Body of pancreas (tissue), 4 donors: Measurements from ENCODE around the gene P2RX4.

Experiments used
- CTCF ChIP-seq, 7 experiments: fragments of 450-650 bp in 4 of 7; fragments of 200-600 bp in 3 of 7; sonication (generic) in 3 of 7; IDR thresholded peaks; one replicate each; pipeline ENCODE4 v1.5.1; 2016 to 2019; ENCODE audit warnings: antibody characterized with exemption in 7 of 7
- POLR2A ChIP-seq, 3 donors: fragments of 450-650 bp; IDR thresholded peaks; one replicate each; pipeline ENCODE4 v1.6.1; 2016; ENCODE audit warnings: antibody characterized with exemption in 3 of 3, mild to moderate bottlenecking in 2 of 3

GRCh38 chr12:121238086-121238485 lies 28.2 kb downstream of the P2RX4 start:
- TF ChIP-seq POLR2A (IDR thresholded peaks at IDR 0.05) (no peak), CTCF (IDR thresholded peaks at IDR 0.05) (no peak)
